Activated naive CD4-positive, alpha-beta T cell (primary cell): Measurements from ENCODE around the gene HIPK2.

ENCODE experiments used
- DNase-seq, 4 experiments: peaks; one replicate each; lab custom pipeline; 2025; lab: John Stamatoyannopoulos, UW

The HIPK2 gene

GRCh38 chr7:139783647-139784385, 6.0 kb upstream of the HIPK2 start:
- DNase-seq, result no peak

- DNase-seq, result no peak
Measured at GRCh38 chr7:139782932-139783331, 5.1 kb upstream of the HIPK2 start.

- peak in 3 of 4 experiments; percentile 14 to 19 (median 17) for DNase-seq
Measured at GRCh38 chr7:139777133-139777891, 486 bp downstream of the HIPK2 start.

DNA sequence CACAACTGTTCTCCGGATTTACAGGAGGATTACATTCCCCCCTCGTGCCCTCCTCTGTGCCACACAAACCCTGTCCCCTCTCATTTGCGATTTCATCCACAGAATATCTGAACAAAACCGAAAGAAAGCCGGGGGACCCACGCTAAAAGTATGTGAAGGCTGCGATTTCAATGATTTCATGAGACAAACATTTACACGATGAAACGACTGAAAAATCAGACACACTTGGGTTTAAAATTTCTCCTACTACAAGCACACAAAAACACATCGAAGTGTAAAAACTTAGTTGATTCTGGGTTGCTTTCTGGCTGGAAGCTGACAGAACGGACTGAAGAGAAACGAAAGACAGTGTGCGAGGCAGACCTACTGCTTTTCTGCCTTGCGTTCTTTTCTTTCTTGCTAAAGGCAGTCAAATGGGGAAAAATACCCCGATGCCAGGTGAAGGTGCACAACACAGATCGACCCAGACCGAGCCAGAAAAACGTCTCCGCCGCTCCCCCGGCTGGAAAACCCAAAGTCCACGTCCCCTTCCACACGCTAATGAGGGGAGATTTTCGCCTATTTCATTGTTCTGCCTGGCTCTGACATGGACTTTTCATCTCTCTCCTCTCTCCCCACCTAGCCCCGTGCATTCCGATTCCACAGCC, 1.2 kb downstream of the HIPK2 start:
- DNase-seq, result peak in 1 of 4 experiments; percentile 11

DNA sequence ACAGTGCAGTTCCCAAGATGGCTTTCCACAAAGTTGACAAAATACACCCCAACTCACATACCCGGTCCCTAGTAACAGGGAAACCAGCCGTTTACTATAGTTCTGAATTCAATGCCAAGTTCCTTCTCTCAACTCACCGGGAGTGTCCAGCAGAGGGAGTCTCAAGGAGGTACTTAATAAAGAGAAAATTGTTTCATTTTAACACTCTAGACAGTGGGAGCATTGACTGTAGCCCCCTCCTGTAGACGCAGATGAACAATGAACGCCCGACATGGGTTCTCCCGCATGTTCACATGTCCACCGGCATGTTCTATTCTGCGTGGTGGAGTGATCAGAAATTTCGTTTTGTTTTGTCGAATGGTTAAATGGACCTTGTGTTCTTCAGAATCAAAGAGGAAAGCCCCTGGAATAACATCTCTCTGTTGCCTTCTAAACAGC, 1.9 kb downstream of the HIPK2 start:
- peak in 1 of 4 experiments; percentile 29 for DNase-seq

DNA sequence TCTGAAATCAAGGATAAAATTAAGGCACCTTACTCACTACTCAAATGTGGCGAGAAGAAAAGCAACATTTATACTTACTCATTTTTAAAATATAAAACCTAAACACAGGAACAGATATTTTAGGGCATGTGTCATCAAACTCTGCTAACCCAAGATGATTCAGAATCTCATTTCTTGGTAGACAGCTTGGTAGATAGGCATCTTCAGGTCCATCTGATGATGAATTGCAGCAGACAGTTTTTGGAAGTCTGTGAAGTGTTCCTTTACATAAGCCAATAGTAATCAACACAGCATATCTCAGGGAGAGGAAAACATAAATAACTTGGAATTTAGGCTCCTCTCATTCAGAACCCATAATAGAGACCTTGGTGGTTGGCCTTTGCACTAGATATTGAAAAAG, 3.4 kb downstream of the HIPK2 start:
- no peak for DNase-seq

GRCh38 chr7:139773371-139773770, 4.4 kb downstream of the HIPK2 start:
- no peak for DNase-seq

DNA sequence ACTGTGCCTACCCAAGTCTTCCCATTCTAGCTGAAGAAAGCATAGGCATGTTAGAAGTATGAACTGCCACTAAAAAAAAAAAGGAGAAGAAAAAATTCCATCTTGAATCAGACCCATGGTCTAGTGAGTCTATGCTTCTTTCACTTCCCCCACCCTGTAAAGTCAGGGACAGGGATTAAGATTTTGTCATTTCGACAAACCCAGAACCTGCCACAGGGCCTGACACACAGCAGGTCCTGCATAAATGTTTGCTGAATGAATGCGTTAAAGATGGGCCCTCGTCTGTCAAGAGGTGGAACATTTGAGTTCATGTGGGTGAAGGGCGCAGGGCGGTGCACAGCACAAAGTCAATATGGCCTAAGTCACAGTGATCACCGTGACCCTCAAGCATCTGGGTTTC, 4.9 kb downstream of the HIPK2 start:
- no peak for DNase-seq

GRCh38 chr7:139772115-139772514, 5.7 kb downstream of the HIPK2 start:
- no peak for DNase-seq

GRCh38 chr7:139771001-139771956, 6.5 kb downstream of the HIPK2 start:
- DNase-seq, result no peak

GRCh38 chr7:139769761-139770160, 8.0 kb downstream of the HIPK2 start:
- no peak for DNase-seq

- DNase-seq, result no peak
Measured at GRCh38 chr7:139769066-139769465, 8.7 kb downstream of the HIPK2 start.

GRCh38 chr7:139768249-139768824, 9.5 kb downstream of the HIPK2 start:
- DNase-seq, result no peak

DNA sequence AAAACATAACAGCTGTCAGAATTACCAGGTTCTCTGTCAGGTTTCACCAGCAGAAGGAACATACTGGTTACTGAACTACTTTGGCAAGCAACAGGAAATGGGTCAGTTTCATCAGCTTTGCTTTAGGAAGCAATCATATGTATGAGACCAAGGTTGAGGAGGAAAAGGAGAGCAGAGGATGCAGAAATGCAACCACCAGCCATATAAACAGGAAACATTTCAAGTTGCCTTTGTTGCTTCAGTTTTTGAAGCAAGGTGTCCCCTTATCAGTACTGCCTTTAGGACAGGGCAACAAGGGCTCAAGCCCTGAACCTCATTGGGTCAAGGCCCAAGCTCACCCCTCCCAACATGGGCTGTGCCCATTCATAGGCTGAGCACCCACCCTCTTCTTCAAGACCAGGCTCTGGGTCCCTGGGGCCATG, 10.2 kb downstream of the HIPK2 start:
- no peak for DNase-seq

- DNase-seq, result no peak
Measured at GRCh38 chr7:139765143-139765542, 12.7 kb downstream of the HIPK2 start.

GRCh38 chr7:139763330-139763729, 14.5 kb downstream of the HIPK2 start:
- DNase-seq, result no peak

DNA sequence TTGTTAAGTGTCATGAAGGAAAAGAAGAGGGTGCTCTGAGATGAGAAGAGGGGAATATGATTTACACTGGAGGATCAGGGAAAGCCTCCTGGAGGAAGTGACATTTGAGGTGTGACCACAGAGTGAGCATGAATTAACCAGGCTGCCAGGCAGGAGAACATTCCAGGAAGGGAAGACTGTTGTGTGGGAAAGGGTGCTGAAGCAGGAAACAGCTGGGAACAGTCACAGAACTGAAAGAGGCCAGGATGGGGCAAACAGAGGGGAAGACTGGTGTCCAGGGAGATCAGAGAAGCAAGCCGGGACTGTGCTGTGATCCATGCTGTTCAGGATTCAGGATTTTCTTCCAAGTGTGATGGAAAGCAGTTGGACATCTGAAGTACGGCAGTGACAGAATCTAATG, 14.9 kb downstream of the HIPK2 start:
- DNase-seq, result no peak

GRCh38 chr7:139758388-139758787, 19.4 kb downstream of the HIPK2 start:
- DNase-seq, result no peak

DNA sequence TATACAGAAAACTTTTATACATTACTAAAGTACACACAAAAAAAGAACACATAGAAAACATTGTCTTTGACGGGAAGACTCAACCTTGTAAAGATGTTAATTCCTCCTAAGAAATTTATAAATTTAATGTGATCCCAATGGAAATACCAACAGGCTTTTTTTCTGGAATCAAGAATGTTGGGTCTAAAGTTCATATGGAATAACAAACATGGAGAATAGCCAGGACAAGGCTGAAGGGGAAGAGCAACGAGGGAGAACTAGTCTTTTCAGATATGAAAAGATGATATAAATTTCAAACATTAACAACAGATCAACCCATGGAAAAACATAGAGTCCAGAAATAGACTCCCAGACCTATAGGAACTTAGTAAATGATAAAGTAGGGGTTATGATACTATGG, 19.8 kb downstream of the HIPK2 start:
- no peak for DNase-seq

- DNase-seq, result no peak
Measured at GRCh38 chr7:139753693-139754111, 24.1 kb downstream of the HIPK2 start.

GRCh38 chr7:139753081-139753692, 24.6 kb downstream of the HIPK2 start:
- DNase-seq, result no peak
